GM23338 (cell line): ENCODE data around the gene NGEF. TPM values are rescaled to one million over a fixed set of nuclear protein-coding genes. Genes with fewer than 3 reads are reported as not detected.

Source experiments
- ATAC-seq: fragments of 200-7000 bp; cut with Tn5 transposase; 3 replicates; pipeline ENCODE4 v1.9.1; 2020
- DNase-seq: peaks from one replicate; pipeline ENCODE4 v3.0.0-alpha.2; 2015; ENCODE audit warnings: low spot score
- H2AFZ ChIP-seq: fragments of 200-600 bp; sonication (generic); 2 replicates; pipeline ENCODE4 v1.8.0; 2016; ENCODE audit warnings: antibody characterized with exemption, mild to moderate bottlenecking, moderate library complexity
- H3F3A ChIP-seq: fragments of 200-600 bp; sonication (generic); replicated peaks from 2 replicates; pipeline ENCODE4 v1.8.0; 2017; ENCODE audit warnings: antibody characterized with exemption, mixed run types, low read depth
- H3K27ac ChIP-seq: fragments of 200-600 bp; sonication (generic); 2 replicates; pipeline ENCODE4 v1.6.1; 2016; ENCODE audit warnings: low read depth
- H3K27me3 ChIP-seq: fragments of 200-600 bp; sonication (generic); 2 replicates; pipeline ENCODE4 v1.8.0; 2016; ENCODE audit warnings: mild to moderate bottlenecking, mixed run types, moderate library complexity; ENCODE audit not compliant: insufficient read depth
- H3K36me3 ChIP-seq: fragments of 200-600 bp; sonication (generic); 2 replicates; pipeline ENCODE4 v1.8.0; 2016; ENCODE audit warnings: mild to moderate bottlenecking; ENCODE audit not compliant: insufficient read depth
- H3K4me1 ChIP-seq: fragments of 200-600 bp; sonication (generic); 2 replicates; pipeline ENCODE4 v1.8.0; 2016; ENCODE audit warnings: mild to moderate bottlenecking, moderate library complexity; ENCODE audit not compliant: insufficient read depth
- H3K4me2 ChIP-seq: fragments of 200-600 bp; sonication (generic); 2 replicates; pipeline ENCODE4 v1.7.1; 2017; ENCODE audit warnings: mixed run types
- H3K4me3 ChIP-seq: fragments of 200-600 bp; sonication (generic); 2 replicates; pipeline ENCODE4 v1.6.1; 2016; ENCODE audit warnings: mixed run types
- H3K79me2 ChIP-seq: fragments of 200-600 bp; sonication (generic); replicated peaks from 2 replicates; pipeline ENCODE4 v1.8.0; 2017; ENCODE audit warnings: mild to moderate bottlenecking; ENCODE audit not compliant: insufficient read depth
- H3K9me2 ChIP-seq: fragments of 200-600 bp; sonication (generic); 2 replicates; pipeline ENCODE4 v1.8.0; 2017; ENCODE audit not compliant: insufficient read depth
- H4K20me1 ChIP-seq: fragments of 200-600 bp; sonication (generic); replicated peaks from 2 replicates; pipeline ENCODE4 v1.8.0; 2017; ENCODE audit warnings: mild to moderate bottlenecking; ENCODE audit not compliant: insufficient read depth
- H3K27ac Mint-ChIP-seq: 2 replicates; pipeline ENCODE4 v1.8.0; 2020; ENCODE audit warnings: inconsistent platforms, mild to moderate bottlenecking, moderate library complexity, mixed read lengths
- H3K27me3 Mint-ChIP-seq: 3 replicates; pipeline ENCODE4 v1.8.0; 2022; ENCODE audit warnings: low read depth, mild to moderate bottlenecking, moderate library complexity, mixed read lengths, inconsistent platforms; ENCODE audit not compliant: insufficient read depth, poor library complexity
- H3K36me3 Mint-ChIP-seq: 3 replicates; pipeline ENCODE4 v1.8.0; 2021; ENCODE audit warnings: low read depth, mild to moderate bottlenecking, inconsistent platforms, moderate library complexity, mixed read lengths
- H3K4me1 Mint-ChIP-seq: 3 replicates; pipeline ENCODE4 v1.8.0; 2020; ENCODE audit warnings: mild to moderate bottlenecking, inconsistent platforms, mixed read lengths
- H3K4me3 Mint-ChIP-seq: 3 replicates; pipeline ENCODE4 v1.8.0; 2021; ENCODE audit warnings: moderate library complexity, mild to moderate bottlenecking, inconsistent platforms, mixed read lengths
- H3K9me3 Mint-ChIP-seq: 3 replicates; pipeline ENCODE4 v1.8.0; 2020; ENCODE audit warnings: moderate library complexity, mild to moderate bottlenecking, inconsistent platforms, mixed read lengths
- CREB1 ChIP-seq: fragments of 250-450 bp; sonication (Bioruptor Pico); IDR thresholded peaks from 2 replicates; pipeline ENCODE4 v1.5.0; 2020; ENCODE audit warnings: low read depth, mild to moderate bottlenecking, moderate library complexity
- EZH2 ChIP-seq: fragments of 200-600 bp; sonication (generic); IDR thresholded peaks from one replicate; pipeline ENCODE4 v1.8.0; 2017; ENCODE audit warnings: antibody characterized with exemption, mild to moderate bottlenecking, low read depth; ENCODE audit not compliant: unreplicated experiment
- EZH2phosphoT487 ChIP-seq: fragments of 200-600 bp; sonication (generic); IDR thresholded peaks from one replicate; pipeline ENCODE4 v1.8.1; 2018; ENCODE audit warnings: antibody characterized with exemption; ENCODE audit not compliant: unreplicated experiment
- JUNB ChIP-seq: IDR thresholded peaks from one replicate; pipeline ENCODE4 v1.6.1; 2016; ENCODE audit warnings: antibody characterized with exemption; ENCODE audit not compliant: unreplicated experiment
- NANOG ChIP-seq: IDR thresholded peaks from 2 replicates; pipeline ENCODE4 v1.6.1; 2016; ENCODE audit warnings: antibody characterized with exemption, borderline replicate concordance
- POLR2AphosphoS5 ChIP-seq: IDR thresholded peaks from 2 replicates; pipeline ENCODE4 v1.6.1; 2016; ENCODE audit warnings: antibody characterized with exemption, low read depth
- STAT1 ChIP-seq: IDR thresholded peaks from one replicate; pipeline ENCODE4 v1.6.1; 2016; ENCODE audit warnings: antibody characterized with exemption; ENCODE audit not compliant: unreplicated experiment
- ZNF114 ChIP-seq: fragments of 250-450 bp; sonication (Bioruptor Pico); IDR thresholded peaks from 2 replicates; pipeline ENCODE4 v1.5.0; 2020; ENCODE audit warnings: mild to moderate bottlenecking, moderate library complexity
- ZNF331 ChIP-seq: fragments of 250-450 bp; sonication (Bioruptor Pico); IDR thresholded peaks from 2 replicates; pipeline ENCODE4 v1.5.0; 2020; ENCODE audit warnings: low read depth, mild to moderate bottlenecking, moderate library complexity
- polyA plus RNA-seq: library from polyadenylated mRNA; unstranded; fragments of >200 nt; fragmentation: Nextera tagmentation; extraction: Ambion mirVana; gene quantifications from 2 replicates; pipeline ENCODE4 v1.2.1, GENCODE V29; 2016
- total RNA-seq: library from RNA; depleted of rRNA; stranded (reverse); fragments of >200 nt; shearing (Covaris generic); gene quantifications from 2 replicates; pipeline ENCODE4 v1.2.3, GENCODE V29; 2014
- TF ChIP-seq, protein P1 (sequence below): IDR thresholded peaks from 2 replicates; pipeline ENCODE4 v1.6.1; 2016; ENCODE audit warnings: antibody characterized with exemption
- TF ChIP-seq, protein P2 (sequence below): fragments of 250-450 bp; sonication (Bioruptor Pico); IDR thresholded peaks from 2 replicates; pipeline ENCODE4 v1.5.0; 2020; ENCODE audit warnings: mild to moderate bottlenecking, moderate library complexity
- TF ChIP-seq, protein P3 (sequence below), 2 experiments: fragments of 200-600 bp in 1 of 2; sonication (generic) in 1 of 2; conservative IDR thresholded peaks; 2 replicates each; pipeline versions ENCODE4 v1.5.1 to v1.6.1; 2016 to 2017; ENCODE audit warnings: antibody characterized with exemption in 2 of 2, low read depth in 2 of 2, mild to moderate bottlenecking in 2 of 2, moderate library complexity in 1 of 2
- TF ChIP-seq, protein P4 (sequence below): IDR thresholded peaks from one replicate; pipeline ENCODE4 v1.6.1; 2018; ENCODE audit warnings: antibody characterized with exemption; ENCODE audit not compliant: unreplicated experiment

The NGEF gene
- total and polyA plus RNA-seq, 2 experiments from 2014 or later: 1.8 to 5.4 TPM

DNA sequence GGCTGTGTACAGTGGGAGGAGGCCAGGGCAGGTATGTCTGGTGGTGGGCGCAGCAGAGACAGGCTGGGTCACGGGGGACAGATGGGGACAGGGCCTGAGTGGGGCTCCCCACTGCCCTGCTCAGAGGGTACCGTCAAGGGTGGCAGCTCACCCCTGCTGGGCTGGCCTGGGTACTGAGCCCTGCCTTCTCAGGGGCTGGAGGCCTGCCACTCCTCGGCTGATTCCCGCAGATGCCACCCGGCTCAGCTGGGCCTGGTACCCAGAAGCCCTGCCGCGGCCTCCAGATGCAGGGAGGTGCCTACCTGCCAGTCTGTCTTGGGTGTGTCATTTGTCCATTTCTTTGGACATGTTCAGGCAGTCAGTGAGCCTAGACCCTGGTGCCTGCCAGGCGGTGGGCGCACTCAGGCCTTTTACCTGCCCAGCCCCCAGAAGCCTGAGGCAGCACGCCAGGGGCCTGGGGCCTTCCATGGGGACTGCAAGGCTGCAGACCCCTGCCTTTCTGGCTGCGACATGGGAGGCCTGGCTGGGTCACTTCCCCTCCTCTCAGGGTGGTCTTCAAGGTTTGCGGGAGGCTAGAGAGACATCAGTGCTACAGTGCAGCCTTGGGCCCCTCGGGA lies 139.7 kb downstream of the NGEF start:
- Histone ChIP-seq H2AFZ (no peak overlapping the region), H3K4me3 (no peak overlapping the region), H3K79me2 (no peaks in the 10 kb centered on the region), H3K4me1 (no peaks in the 10 kb centered on the region; the same call in 1 of the 2 replicates), H3F3A (no peaks in the 10 kb centered on the region), H3K9me2 (no peaks in the 10 kb centered on the region), H3K27me3 (peaks cover 25% of the 10 kb centered on the region), H3K27ac (no peak overlapping the region), H4K20me1 (0 out of 2 replicates have a peak, but pooled peaks cover 5% of the 10 kb centered on the region), H3K4me2 (no peak overlapping the region), H3K36me3 (no peaks in the 10 kb centered on the region)
- TF ChIP-seq POLR2AphosphoS5: no peak
- TF ChIP-seq ZNF114 (CRISPR knock-in tag): no peak
- TF ChIP-seq, protein P1, sequence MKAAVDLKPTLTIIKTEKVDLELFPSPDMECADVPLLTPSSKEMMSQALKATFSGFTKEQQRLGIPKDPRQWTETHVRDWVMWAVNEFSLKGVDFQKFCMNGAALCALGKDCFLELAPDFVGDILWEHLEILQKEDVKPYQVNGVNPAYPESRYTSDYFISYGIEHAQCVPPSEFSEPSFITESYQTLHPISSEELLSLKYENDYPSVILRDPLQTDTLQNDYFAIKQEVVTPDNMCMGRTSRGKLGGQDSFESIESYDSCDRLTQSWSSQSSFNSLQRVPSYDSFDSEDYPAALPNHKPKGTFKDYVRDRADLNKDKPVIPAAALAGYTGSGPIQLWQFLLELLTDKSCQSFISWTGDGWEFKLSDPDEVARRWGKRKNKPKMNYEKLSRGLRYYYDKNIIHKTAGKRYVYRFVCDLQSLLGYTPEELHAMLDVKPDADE: no peak
- TF ChIP-seq, protein P2, sequence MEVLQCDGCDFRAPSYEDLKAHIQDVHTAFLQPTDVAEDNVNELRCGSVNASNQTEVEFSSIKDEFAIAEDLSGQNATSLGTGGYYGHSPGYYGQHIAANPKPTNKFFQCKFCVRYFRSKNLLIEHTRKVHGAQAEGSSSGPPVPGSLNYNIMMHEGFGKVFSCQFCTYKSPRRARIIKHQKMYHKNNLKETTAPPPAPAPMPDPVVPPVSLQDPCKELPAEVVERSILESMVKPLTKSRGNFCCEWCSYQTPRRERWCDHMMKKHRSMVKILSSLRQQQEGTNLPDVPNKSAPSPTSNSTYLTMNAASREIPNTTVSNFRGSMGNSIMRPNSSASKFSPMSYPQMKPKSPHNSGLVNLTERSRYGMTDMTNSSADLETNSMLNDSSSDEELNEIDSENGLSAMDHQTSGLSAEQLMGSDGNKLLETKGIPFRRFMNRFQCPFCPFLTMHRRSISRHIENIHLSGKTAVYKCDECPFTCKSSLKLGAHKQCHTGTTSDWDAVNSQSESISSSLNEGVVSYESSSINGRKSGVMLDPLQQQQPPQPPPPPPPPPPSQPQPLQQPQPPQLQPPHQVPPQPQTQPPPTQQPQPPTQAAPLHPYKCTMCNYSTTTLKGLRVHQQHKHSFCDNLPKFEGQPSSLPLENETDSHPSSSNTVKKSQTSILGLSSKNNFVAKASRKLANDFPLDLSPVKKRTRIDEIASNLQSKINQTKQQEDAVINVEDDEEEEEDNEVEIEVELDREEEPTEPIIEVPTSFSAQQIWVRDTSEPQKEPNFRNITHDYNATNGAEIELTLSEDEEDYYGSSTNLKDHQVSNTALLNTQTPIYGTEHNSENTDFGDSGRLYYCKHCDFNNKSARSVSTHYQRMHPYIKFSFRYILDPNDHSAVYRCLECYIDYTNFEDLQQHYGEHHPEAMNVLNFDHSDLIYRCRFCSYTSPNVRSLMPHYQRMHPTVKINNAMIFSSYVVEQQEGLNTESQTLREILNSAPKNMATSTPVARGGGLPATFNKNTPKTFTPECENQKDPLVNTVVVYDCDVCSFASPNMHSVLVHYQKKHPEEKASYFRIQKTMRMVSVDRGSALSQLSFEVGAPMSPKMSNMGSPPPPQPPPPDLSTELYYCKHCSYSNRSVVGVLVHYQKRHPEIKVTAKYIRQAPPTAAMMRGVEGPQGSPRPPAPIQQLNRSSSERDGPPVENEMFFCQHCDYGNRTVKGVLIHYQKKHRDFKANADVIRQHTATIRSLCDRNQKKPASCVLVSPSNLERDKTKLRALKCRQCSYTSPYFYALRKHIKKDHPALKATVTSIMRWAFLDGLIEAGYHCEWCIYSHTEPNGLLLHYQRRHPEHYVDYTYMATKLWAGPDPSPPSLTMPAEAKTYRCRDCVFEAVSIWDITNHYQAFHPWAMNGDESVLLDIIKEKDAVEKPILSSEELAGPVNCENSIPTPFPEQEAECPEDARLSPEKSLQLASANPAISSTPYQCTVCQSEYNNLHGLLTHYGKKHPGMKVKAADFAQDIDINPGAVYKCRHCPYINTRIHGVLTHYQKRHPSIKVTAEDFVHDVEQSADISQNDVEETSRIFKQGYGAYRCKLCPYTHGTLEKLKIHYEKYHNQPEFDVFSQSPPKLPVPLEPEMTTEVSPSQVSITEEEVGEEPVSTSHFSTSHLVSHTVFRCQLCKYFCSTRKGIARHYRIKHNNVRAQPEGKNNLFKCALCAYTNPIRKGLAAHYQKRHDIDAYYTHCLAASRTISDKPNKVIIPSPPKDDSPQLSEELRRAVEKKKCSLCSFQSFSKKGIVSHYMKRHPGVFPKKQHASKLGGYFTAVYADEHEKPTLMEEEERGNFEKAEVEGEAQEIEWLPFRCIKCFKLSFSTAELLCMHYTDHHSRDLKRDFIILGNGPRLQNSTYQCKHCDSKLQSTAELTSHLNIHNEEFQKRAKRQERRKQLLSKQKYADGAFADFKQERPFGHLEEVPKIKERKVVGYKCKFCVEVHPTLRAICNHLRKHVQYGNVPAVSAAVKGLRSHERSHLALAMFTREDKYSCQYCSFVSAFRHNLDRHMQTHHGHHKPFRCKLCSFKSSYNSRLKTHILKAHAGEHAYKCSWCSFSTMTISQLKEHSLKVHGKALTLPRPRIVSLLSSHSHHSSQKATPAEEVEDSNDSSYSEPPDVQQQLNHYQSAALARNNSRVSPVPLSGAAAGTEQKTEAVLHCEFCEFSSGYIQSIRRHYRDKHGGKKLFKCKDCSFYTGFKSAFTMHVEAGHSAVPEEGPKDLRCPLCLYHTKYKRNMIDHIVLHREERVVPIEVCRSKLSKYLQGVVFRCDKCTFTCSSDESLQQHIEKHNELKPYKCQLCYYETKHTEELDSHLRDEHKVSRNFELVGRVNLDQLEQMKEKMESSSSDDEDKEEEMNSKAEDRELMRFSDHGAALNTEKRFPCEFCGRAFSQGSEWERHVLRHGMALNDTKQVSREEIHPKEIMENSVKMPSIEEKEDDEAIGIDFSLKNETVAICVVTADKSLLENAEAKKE: no peak
- TF ChIP-seq, protein P3, sequence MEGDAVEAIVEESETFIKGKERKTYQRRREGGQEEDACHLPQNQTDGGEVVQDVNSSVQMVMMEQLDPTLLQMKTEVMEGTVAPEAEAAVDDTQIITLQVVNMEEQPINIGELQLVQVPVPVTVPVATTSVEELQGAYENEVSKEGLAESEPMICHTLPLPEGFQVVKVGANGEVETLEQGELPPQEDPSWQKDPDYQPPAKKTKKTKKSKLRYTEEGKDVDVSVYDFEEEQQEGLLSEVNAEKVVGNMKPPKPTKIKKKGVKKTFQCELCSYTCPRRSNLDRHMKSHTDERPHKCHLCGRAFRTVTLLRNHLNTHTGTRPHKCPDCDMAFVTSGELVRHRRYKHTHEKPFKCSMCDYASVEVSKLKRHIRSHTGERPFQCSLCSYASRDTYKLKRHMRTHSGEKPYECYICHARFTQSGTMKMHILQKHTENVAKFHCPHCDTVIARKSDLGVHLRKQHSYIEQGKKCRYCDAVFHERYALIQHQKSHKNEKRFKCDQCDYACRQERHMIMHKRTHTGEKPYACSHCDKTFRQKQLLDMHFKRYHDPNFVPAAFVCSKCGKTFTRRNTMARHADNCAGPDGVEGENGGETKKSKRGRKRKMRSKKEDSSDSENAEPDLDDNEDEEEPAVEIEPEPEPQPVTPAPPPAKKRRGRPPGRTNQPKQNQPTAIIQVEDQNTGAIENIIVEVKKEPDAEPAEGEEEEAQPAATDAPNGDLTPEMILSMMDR (conservative IDR thresholded peaks at IDR 0.05; ENCODE audit: low read depth in 2 of 2): no peak
- TF ChIP-seq NANOG: no peak
- TF ChIP-seq, protein P4, sequence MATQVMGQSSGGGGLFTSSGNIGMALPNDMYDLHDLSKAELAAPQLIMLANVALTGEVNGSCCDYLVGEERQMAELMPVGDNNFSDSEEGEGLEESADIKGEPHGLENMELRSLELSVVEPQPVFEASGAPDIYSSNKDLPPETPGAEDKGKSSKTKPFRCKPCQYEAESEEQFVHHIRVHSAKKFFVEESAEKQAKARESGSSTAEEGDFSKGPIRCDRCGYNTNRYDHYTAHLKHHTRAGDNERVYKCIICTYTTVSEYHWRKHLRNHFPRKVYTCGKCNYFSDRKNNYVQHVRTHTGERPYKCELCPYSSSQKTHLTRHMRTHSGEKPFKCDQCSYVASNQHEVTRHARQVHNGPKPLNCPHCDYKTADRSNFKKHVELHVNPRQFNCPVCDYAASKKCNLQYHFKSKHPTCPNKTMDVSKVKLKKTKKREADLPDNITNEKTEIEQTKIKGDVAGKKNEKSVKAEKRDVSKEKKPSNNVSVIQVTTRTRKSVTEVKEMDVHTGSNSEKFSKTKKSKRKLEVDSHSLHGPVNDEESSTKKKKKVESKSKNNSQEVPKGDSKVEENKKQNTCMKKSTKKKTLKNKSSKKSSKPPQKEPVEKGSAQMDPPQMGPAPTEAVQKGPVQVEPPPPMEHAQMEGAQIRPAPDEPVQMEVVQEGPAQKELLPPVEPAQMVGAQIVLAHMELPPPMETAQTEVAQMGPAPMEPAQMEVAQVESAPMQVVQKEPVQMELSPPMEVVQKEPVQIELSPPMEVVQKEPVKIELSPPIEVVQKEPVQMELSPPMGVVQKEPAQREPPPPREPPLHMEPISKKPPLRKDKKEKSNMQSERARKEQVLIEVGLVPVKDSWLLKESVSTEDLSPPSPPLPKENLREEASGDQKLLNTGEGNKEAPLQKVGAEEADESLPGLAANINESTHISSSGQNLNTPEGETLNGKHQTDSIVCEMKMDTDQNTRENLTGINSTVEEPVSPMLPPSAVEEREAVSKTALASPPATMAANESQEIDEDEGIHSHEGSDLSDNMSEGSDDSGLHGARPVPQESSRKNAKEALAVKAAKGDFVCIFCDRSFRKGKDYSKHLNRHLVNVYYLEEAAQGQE: no peak
- TF ChIP-seq EZH2phosphoT487: no peak
- no peak for TF ChIP-seq STAT1
- no peak for TF ChIP-seq ZNF331
- TF ChIP-seq EZH2: no peak
- no peak for TF ChIP-seq JUNB
- no peak for TF ChIP-seq CREB1 (CRISPR knock-in tag)
- H3K4me3 Mint-ChIP-seq: no peak overlapping the region
- no peaks in the 10 kb centered on the region for H3K36me3 Mint-ChIP-seq
- no peak overlapping the region for H3K27ac Mint-ChIP-seq
- no peak for ATAC-seq
- DNase-seq: no peak
- H3K4me1 Mint-ChIP-seq: peaks cover 12% of the 10 kb centered on the region
- peaks cover 32% of the 10 kb centered on the region for H3K27me3 Mint-ChIP-seq
- H3K9me3 Mint-ChIP-seq: no peaks in the 10 kb centered on the region
